ENCODE results near the gene UTY.

DNA sequence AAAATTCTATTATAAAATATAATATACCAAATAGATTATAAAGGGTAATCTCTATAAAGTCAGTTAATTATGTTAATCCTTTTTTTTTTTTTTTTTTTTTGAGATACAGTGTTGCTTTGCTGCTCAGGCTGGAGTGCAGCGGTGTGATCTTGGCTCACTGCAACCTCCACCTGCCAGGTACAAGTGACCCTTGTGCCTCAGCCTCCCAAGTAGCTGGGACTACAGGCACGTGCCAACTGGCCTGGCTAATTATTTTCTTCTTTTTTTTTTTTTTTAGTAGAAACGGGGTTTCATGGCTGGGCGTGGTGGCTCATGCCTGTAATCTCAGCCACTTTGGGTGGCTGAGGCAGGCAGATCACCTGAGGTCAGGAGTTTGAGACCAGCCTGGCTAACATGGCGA lies 141.9 kb downstream of the UTY start:
- TF ChIP-seq, protein P1, sequence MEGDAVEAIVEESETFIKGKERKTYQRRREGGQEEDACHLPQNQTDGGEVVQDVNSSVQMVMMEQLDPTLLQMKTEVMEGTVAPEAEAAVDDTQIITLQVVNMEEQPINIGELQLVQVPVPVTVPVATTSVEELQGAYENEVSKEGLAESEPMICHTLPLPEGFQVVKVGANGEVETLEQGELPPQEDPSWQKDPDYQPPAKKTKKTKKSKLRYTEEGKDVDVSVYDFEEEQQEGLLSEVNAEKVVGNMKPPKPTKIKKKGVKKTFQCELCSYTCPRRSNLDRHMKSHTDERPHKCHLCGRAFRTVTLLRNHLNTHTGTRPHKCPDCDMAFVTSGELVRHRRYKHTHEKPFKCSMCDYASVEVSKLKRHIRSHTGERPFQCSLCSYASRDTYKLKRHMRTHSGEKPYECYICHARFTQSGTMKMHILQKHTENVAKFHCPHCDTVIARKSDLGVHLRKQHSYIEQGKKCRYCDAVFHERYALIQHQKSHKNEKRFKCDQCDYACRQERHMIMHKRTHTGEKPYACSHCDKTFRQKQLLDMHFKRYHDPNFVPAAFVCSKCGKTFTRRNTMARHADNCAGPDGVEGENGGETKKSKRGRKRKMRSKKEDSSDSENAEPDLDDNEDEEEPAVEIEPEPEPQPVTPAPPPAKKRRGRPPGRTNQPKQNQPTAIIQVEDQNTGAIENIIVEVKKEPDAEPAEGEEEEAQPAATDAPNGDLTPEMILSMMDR (IDR thresholded peaks at IDR 0.05) = no peak
- no peak for TF ChIP-seq POLR2A (IDR thresholded peaks at IDR 0.05)
- TF ChIP-seq EP300 (IDR thresholded peaks at IDR 0.05) = no peak
- TF ChIP-seq POLR2AphosphoS5 (IDR thresholded peaks at IDR 0.05) = no peak

Measured in sigmoid colon (tissue), 4 donors.